ENCODE measurements around the gene PACS1.

GRCh38 chr11:66076561-66076960, 6.5 kb downstream of the PACS1 start:
- TF ChIP-seq, protein P1, sequence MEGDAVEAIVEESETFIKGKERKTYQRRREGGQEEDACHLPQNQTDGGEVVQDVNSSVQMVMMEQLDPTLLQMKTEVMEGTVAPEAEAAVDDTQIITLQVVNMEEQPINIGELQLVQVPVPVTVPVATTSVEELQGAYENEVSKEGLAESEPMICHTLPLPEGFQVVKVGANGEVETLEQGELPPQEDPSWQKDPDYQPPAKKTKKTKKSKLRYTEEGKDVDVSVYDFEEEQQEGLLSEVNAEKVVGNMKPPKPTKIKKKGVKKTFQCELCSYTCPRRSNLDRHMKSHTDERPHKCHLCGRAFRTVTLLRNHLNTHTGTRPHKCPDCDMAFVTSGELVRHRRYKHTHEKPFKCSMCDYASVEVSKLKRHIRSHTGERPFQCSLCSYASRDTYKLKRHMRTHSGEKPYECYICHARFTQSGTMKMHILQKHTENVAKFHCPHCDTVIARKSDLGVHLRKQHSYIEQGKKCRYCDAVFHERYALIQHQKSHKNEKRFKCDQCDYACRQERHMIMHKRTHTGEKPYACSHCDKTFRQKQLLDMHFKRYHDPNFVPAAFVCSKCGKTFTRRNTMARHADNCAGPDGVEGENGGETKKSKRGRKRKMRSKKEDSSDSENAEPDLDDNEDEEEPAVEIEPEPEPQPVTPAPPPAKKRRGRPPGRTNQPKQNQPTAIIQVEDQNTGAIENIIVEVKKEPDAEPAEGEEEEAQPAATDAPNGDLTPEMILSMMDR (IDR thresholded peaks at IDR 0.05): no peak
- no peak for TF ChIP-seq POLR2A (IDR thresholded peaks at IDR 0.05)

All from right lobe of liver (tissue), 4 donors.